ENCODE data around the gene PFKFB3. TPM values are rescaled to one million over a fixed set of nuclear protein-coding genes. Genes with fewer than 3 reads are reported as not detected.
"Not testable (repeated sequence)": the region's sequence is repeated elsewhere in the genome, so short reads cannot be mapped to it uniquely, and the experiment has no call there.

PFKFB3 gene
- total RNA-seq, 1 experiment from 2014 or later, result 19.7 TPM

DNA sequence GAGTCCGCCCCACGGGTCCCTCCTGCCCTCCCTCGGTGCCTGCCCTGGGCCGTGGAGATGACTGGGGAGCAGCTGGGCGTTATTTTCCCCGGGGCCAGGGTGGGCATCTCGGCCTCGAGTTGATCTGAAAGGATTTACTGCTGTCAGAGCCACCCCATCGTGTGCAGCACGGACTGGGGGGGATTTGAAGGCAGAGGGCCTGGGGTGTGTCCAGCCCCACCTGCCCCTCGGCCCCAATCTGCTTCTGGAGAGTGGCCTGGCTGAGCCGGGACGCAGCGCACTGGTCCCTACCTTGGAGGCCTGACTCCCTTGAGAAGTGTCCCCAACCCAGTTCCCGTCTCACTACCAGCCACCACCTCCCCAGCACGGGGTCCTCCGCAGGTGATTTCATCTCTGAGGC, 24.2 kb upstream of the PFKFB3 start:
- DNase-seq (ENCODE audit: low read depth), result no peak

GRCh38 chr10:6179078-6179477, 23.7 kb upstream of the PFKFB3 start:
- DNase-seq (ENCODE audit: low read depth), result no peak

- DNase-seq (ENCODE audit: low read depth), result no peak
These were observed 22.1 kb upstream of the PFKFB3 start for GRCh38 chr10:6180480-6181110.

GRCh38 chr10:6181249-6181648, 21.5 kb upstream of the PFKFB3 start:
- DNase-seq (ENCODE audit: low read depth), result no peak

DNA sequence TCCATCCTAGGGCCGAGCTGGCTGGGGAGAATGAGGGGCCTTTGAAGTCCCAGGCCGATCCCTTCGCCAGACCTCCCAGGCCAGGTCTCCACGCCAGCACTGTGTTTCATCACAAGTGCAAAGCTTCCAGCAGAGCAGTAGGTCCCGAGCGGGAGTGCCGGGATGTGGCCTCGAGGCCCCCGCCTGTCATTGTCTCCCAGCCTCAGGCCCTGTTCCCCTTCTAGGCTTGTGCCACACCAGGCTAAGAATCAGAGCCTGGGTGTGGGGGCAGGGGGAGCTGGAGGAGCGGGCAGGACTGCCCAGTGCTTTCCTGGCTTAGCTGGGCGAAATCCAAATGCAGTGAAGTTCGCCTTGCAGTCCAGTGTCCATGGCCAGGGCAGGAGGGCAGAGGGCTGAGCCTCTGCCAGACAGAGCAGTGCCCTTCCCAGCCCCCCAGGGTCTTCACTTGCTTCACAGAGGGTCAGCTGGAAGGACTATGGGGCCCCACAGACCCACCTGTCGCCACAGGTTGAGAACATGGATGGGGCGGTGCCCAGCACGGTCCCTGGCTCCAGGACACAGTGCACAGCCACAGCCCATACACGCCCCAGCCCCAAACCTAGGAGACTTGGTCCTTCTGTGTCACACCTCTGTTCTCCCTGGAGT, 20.2 kb upstream of the PFKFB3 start:
- no peak for DNase-seq (ENCODE audit: low read depth)

DNA sequence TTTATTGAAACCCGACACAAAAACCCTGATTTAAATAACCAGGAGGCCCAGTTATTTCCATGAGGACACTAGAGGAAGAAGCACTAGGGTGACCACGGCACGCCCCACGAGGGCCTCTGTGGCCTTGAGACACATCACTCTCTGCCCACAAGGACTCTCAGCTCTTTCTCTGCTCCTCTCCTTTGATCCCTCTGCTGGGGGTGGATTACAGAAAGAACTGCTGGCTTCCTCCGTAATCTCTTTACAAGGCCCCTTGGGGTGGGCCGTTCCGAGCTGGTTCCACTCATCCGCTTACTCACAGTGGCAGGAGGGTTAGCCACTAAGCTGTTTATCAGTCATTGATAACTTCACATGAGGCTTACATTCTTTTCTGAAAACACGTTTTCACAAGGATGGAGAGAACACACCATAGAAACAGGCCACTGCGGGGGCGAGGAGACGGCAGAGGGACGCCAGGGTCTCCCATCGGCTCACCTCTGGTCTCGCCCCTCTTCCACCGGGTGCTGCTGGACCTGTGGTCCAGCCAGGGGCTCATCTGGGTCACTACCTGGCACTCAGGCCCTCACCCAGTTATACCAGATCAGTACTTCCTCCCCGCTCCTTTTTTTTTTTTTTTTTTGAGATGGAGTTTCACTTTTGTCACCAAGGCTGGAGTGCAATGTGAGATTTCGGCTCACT, 17.6 kb upstream of the PFKFB3 start:
- no peak for DNase-seq (ENCODE audit: low read depth)

DNA sequence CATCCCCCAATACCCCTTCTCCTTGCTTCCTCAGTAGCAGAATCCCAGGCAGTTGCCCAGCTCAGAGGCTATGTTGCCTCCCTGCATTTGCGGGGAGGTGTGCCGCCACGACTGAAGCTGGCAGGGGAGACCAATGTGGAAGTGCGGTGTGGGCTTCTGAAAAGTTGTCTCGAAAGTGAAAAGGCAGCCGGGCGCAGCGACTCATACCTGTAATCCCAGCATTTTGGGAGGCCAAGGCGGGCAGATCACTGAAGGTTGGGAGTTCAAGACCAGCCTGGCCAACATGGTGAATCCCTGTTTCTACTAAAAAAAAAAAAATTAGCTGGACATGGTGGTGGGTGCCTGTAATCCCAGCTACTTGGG, 15.9 kb upstream of the PFKFB3 start:
- no peak for DNase-seq (ENCODE audit: low read depth)

- peak; percentile 84 for DNase-seq (ENCODE audit: low read depth)
These were observed 15.5 kb upstream of the PFKFB3 start for GRCh38 chr10:6187278-6187677.

DNA sequence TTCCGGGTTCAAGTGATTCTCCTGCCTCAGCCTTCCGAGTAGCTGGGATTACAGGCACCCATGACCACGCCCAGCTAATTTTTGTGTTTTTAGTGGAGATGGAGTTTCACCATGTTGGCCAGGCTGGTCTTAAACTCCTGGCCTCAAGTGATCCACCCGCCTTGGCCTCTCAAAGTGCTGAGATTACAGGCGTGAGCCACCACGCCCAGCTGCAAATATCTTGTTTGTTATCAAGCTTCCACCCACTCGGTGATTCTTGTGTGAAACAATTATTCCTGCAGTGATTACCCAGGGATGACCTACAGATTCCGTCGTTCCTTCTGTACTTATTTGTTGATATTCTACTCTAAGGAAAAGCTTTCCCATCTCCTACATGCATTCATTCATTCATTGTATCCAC, 12.7 kb upstream of the PFKFB3 start:
- DNase-seq (ENCODE audit: low read depth), result not testable (repeated sequence)

- no peak for DNase-seq (ENCODE audit: low read depth)
These were observed 11.6 kb upstream of the PFKFB3 start for GRCh38 chr10:6191147-6191546.

- no peak for DNase-seq (ENCODE audit: low read depth)
These were observed 11.2 kb upstream of the PFKFB3 start for GRCh38 chr10:6191569-6191968.

GRCh38 chr10:6193342-6193741, 9.4 kb upstream of the PFKFB3 start:
- not testable (repeated sequence) for DNase-seq (ENCODE audit: low read depth)

- no peak for DNase-seq (ENCODE audit: low read depth)
These were observed 8.4 kb upstream of the PFKFB3 start for GRCh38 chr10:6194311-6194710.

GRCh38 chr10:6195376-6195775, 7.4 kb upstream of the PFKFB3 start:
- DNase-seq (ENCODE audit: low read depth), result no peak

- DNase-seq (ENCODE audit: low read depth), result no peak
These were observed 6.9 kb upstream of the PFKFB3 start for GRCh38 chr10:6195846-6196245.

DNA sequence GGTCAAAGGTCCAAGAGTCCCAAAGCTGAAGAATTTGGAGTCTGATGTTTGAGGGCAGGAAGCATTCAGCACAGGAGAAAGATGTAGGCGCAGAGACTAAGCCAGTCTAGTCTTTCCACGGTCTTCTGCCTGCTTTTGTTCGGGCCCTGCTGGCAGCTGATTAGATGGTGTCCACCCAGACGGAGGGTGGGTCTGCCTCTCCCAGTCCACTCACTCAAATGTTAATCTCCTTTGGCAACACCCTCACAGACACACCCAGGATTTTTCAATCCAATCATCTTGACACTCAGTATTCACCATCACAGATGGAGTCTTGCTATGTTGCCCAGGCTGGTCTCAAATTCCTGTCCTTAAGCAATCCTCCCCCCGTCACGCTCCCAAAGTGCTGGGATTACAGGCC, 6.2 kb upstream of the PFKFB3 start:
- DNase-seq (ENCODE audit: low read depth), result not testable (repeated sequence)

DNA sequence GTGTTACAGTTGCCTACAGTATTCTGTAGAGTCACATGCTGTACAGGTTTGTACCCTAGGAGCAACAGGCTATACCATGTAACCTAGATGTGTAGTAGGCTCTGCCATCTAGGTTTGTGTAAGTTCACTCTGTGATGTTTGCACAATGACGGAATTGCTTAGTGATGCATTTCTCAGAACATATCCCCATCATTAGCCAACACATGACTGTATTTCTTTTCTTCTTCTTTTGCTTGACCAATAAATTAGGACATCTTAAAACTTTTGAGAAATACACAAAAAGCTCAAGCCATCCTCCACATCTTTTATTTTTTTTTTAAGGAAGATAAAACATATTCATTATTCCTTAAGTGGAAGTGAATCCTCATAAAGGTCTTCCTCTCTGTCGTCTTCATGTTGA, 5.4 kb upstream of the PFKFB3 start:
- no peak for DNase-seq (ENCODE audit: low read depth)

GRCh38 chr10:6198171-6198570, 4.6 kb upstream of the PFKFB3 start:
- no peak for DNase-seq (ENCODE audit: low read depth)

- DNase-seq (ENCODE audit: low read depth), result no peak
These were observed 3.5 kb upstream of the PFKFB3 start for GRCh38 chr10:6199131-6199733.

GRCh38 chr10:6200440-6200733, 2.3 kb upstream of the PFKFB3 start:
- no peak for DNase-seq (ENCODE audit: low read depth)

GRCh38 chr10:6200734-6201515, 1.8 kb upstream of the PFKFB3 start:
- peak; percentile 42 for DNase-seq (ENCODE audit: low read depth)

GRCh38 chr10:6201516-6201975, 1.2 kb upstream of the PFKFB3 start:
- peak; percentile 69 for DNase-seq (ENCODE audit: low read depth)
